Activated CD8-positive, alpha-beta memory T cell treated with anti-CD3 and anti-CD28 coated beads for 36 hours (primary cell): ENCODE measurements around the gene IMPA2. TPM values are rescaled to one million over a fixed set of nuclear protein-coding genes. Genes with fewer than 3 reads are reported as not detected.
"Not testable (repeated sequence)": the region's sequence is repeated elsewhere in the genome, so short reads cannot be mapped to it uniquely, and the experiment has no call there.

Experiments used
- CTCF ChIA-PET: fragments of 350-600 bp; sonication (Branson Sonifier 250); formaldehyde crosslinking; loops from one replicate; lab custom pipeline; 2021; ENCODE audit warnings: antibody characterized with exemption; lab: Charles Lee
- POLR2A ChIA-PET: fragments of 350-600 bp; sonication (Branson Sonifier 250); formaldehyde crosslinking; loops from one replicate; lab custom pipeline; 2021; ENCODE audit warnings: antibody characterized with exemption; lab: Charles Lee
- total RNA-seq, 2 experiments: library from RNA; stranded (reverse); gene quantifications; one replicate each; pipeline ENCODE4 v1.2.3, GENCODE V29; 2021

IMPA2 gene
- total RNA-seq, 2 experiments from 2014 or later: 17.4 to 19.5 TPM

DNA sequence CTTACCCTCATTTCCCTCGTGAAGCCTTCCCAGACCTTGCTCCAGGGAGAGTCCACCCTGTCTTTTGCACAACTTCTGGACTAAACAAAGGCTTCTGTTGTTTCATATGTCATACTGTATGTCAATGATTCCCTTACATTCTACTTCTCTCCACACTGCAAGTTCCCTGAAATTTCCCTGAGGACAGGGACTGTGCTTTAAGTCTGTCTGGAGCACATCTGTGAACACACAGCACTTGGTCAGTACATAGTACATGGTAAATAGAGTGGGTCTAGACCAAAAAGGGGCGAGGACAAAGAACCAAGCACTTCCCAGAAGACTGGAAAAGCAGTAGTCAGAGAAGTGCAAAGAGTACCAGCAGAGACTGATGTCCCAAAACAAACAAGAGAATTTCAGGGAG is 23.7 kb upstream of the IMPA2 start:
- ChIA-PET CTCF (no interaction called here), POLR2A (no interaction called here)

GRCh38 chr18:11959651-11960050 is 21.7 kb upstream of the IMPA2 start:
- POLR2A ChIA-PET, CTCF ChIA-PET: not testable (repeated sequence)

- ChIA-PET CTCF (no interaction called here), POLR2A (no interaction called here)
Measured at GRCh38 chr18:11960743-11961380, 20.4 kb upstream of the IMPA2 start.

- POLR2A ChIA-PET: no interaction called here
- CTCF ChIA-PET: no interaction called here
Measured at GRCh38 chr18:11962597-11962996, 18.7 kb upstream of the IMPA2 start.

- POLR2A ChIA-PET: no interaction called here
- CTCF ChIA-PET: no interaction called here
Measured at GRCh38 chr18:11963991-11964484, 17.3 kb upstream of the IMPA2 start.

DNA sequence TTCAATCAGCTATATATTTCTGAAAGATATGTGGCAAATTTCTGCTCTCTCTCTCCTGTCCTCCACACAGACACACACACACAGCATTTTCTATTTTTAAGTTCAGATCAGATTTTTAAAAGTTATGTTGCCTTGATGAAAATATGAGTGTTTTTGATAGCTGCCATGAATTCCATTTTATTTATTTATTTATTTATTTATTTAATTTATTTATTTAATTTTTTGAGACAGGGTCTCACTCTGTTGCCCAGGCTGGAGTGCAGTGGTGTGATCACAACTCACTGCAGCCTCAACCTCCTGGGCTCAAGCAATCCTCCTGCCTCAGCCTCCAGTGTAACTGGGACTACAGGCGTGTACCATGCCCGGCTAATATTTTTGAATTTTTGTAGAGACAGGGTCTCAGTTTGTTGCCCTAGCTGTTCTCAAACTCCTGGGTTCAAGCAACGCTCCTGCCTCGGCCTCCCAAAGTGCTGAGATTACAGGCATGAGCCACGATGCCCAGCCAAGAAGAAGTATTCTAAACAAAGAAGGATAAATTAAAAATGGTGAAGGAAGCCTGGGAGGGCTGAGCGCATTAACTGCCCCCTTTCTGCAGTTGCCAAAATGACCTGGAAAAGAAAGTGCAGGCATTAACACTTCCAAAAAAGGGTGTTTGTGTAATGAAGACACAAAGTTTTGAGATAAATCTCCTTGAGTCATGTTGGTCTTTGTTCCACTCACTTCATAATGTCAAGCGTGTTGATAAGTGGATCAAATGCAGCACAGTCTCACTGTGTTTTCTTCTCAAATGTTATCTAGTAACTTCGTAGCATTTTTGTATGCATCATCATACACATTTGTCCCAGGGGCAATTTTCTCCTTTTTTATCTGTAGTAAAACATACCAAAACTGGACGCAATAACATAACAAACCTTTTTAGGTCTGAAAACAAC is 11.1 kb upstream of the IMPA2 start:
- ChIA-PET CTCF (no interaction called here), POLR2A (no interaction called here)

DNA sequence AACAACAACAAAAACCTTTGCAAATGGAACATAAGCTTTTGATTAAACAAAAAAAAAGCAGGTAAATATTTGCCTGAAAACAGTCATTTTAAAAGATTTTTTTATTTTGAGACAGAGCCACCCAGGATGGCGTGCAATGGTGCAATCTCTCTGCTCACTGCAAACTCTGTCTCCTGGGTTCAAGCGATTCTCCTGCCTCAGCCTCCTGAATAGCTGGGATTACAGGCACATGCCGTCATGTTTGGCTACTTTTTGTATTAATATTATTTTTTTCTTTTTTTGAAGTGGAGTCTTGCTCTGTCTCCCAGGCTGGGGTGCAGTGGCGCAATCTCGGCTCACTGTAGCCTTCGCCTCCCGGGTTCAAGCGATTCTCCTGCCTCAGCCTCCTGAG is 10.5 kb upstream of the IMPA2 start:
- CTCF ChIA-PET, POLR2A ChIA-PET: not testable (repeated sequence)

DNA sequence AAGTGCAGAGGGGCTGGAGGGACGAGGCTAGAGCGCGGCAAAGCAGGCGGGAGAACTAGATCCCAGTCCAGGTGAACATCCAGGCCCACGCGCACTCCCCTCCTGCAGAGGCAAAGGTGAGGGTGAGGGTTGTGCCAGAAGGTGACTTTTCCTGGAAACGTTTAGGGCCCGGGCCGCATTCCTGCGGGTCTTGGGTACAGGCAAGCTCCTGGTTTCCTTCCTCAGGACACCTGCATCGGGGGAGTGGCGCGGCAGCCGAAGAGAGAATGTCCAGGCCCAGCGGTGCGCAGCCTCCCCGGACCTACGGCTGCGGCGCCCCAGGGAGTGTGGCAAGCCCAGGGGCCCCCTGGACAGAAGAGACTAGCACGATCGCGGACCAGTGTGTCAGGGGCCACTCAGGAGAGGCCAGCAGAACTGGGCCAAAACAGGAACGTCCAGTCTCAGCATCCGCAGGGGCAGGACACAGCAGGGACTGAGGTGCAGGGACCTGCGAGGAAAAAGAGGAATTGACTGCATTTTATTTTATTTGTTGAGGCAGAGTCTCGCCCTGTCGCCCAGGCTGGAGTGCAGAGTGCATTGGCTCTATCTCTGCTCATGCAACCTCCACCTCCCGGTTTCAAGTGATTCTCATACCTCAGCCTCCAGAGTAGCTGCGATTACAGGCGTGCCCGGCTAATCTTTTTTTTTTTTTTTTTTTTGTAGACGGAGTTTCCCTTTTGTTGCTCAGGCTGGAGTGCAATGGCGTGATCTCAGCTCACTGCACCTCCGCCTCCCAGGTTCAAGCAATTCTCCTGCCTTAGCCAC is 8.7 kb upstream of the IMPA2 start:
- CTCF ChIA-PET: no interaction called here
- POLR2A ChIA-PET: no interaction called here

- ChIA-PET POLR2A (no interaction called here), CTCF (interaction anchor here (0.8 kb wide), 1 partner anchor 9 kb away, joined by 3 read pairs; no protein-coding TSS in a partner anchor)
Measured at GRCh38 chr18:11974741-11975325, 6.5 kb upstream of the IMPA2 start.

GRCh38 chr18:11975723-11976122 is 5.6 kb upstream of the IMPA2 start:
- CTCF ChIA-PET: interaction anchor here (0.8 kb wide), 1 partner anchor 10 kb away, joined by 3 read pairs; no protein-coding TSS in a partner anchor

GRCh38 chr18:11976315-11977152 is 4.8 kb upstream of the IMPA2 start:
- ChIA-PET POLR2A (no interaction called here), CTCF (interaction anchor here (1.1 kb wide), 1 partner anchor 34 kb away, joined by 3 read pairs; no protein-coding TSS in a partner anchor)

More at GRCh38 chr18:11975723-11976122, 5.6 kb upstream of the IMPA2 start:
- POLR2A ChIA-PET: no interaction called here

- CTCF ChIA-PET: interaction anchor here (1.1 kb wide), 1 partner anchor 34 kb away, joined by 3 read pairs; no protein-coding TSS in a partner anchor
- POLR2A ChIA-PET: no interaction called here
Measured at GRCh38 chr18:11977153-11977466, 4.2 kb upstream of the IMPA2 start.

- ChIA-PET POLR2A (no interaction called here), CTCF (interaction anchor here (2.2 kb wide), 1 partner anchor 41 kb away, joined by 9 read pairs; no protein-coding TSS in a partner anchor)
Measured at GRCh38 chr18:11978956-11979355, 2.4 kb upstream of the IMPA2 start.

- POLR2A ChIA-PET: interaction anchor here (0.6 to 2.1 kb wide), 11 partner anchors 9 to 1467 kb away, joined by 3 to 7 read pairs (median 4); partner anchors contain the start of genes AFG3L2 and MPPE1
- CTCF ChIA-PET: interaction anchor here (1.2 to 2.2 kb wide), 2 partner anchors 15 to 42 kb away, joined by 3 to 9 read pairs; no protein-coding TSS in a partner anchor
Measured at GRCh38 chr18:11980163-11980493, 1.2 kb upstream of the IMPA2 start.

- CTCF ChIA-PET: interaction anchor here (1.2 to 2.2 kb wide), 2 partner anchors 14 to 43 kb away, joined by 3 to 9 read pairs; no protein-coding TSS in a partner anchor
- POLR2A ChIA-PET: interaction anchor here (0.6 to 2.1 kb wide), 13 partner anchors 8 to 1466 kb away, joined by 3 to 7 read pairs (median 4); partner anchors contain the start of genes AFG3L2 and MPPE1
Measured at GRCh38 chr18:11980494-11981191, 664 bp upstream of the IMPA2 start.

GRCh38 chr18:11981543-11982366 is 448 bp downstream of the IMPA2 start:
- POLR2A ChIA-PET: interaction anchor here (0.6 to 2.1 kb wide), 4 partner anchors 11 to 395 kb away, joined by 3 to 11 read pairs (median 6); partner anchors contain the start of gene AFG3L2

More at GRCh38 chr18:11981543-11982366, 448 bp downstream of the IMPA2 start:
- CTCF ChIA-PET: interaction anchor here (0.6 to 0.9 kb wide), 2 partner anchors 44 to 57 kb away, joined by 3 to 4 read pairs; no protein-coding TSS in a partner anchor
